GM12875 (cell line): ENCODE measurements around the gene FARSB.

Experiments
- H3K4me3 ChIP-seq: one replicate; pipeline ENCODE4 v1.5.1; 2011; ENCODE audit warnings: low read depth, low read length, control low read depth
- TF ChIP-seq, protein P1 (sequence below): IDR thresholded peaks from 2 replicates; pipeline ENCODE4 v1.5.1; 2011; ENCODE audit warnings: low read depth, mild to moderate bottlenecking, control low read depth, inconsistent platforms, low read length, moderate library complexity, borderline replicate concordance; ENCODE audit not compliant: insufficient read depth

Gene FARSB

DNA sequence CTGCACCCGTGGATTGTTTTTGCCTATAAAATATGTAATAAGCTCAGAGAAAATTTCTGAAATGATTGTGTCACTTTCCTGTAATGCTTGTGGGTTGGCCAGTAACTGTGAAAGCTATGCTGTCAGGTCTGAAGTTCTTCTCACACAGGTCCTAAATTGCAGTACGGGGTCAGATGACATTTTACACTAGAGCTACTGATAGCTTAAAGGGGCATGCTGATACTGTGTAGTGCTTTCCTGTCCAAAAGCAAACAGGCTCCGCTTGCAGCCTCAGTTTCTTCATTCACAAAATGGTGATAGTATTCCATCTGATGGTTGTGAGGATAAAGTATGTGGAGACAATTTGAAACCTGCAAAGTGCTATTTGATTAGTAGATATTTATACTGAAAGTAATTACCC lies 7.6 kb upstream of the FARSB start:
- TF ChIP-seq, protein P1, sequence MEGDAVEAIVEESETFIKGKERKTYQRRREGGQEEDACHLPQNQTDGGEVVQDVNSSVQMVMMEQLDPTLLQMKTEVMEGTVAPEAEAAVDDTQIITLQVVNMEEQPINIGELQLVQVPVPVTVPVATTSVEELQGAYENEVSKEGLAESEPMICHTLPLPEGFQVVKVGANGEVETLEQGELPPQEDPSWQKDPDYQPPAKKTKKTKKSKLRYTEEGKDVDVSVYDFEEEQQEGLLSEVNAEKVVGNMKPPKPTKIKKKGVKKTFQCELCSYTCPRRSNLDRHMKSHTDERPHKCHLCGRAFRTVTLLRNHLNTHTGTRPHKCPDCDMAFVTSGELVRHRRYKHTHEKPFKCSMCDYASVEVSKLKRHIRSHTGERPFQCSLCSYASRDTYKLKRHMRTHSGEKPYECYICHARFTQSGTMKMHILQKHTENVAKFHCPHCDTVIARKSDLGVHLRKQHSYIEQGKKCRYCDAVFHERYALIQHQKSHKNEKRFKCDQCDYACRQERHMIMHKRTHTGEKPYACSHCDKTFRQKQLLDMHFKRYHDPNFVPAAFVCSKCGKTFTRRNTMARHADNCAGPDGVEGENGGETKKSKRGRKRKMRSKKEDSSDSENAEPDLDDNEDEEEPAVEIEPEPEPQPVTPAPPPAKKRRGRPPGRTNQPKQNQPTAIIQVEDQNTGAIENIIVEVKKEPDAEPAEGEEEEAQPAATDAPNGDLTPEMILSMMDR: no peak
- no peak overlapping the region for H3K4me3 ChIP-seq

DNA sequence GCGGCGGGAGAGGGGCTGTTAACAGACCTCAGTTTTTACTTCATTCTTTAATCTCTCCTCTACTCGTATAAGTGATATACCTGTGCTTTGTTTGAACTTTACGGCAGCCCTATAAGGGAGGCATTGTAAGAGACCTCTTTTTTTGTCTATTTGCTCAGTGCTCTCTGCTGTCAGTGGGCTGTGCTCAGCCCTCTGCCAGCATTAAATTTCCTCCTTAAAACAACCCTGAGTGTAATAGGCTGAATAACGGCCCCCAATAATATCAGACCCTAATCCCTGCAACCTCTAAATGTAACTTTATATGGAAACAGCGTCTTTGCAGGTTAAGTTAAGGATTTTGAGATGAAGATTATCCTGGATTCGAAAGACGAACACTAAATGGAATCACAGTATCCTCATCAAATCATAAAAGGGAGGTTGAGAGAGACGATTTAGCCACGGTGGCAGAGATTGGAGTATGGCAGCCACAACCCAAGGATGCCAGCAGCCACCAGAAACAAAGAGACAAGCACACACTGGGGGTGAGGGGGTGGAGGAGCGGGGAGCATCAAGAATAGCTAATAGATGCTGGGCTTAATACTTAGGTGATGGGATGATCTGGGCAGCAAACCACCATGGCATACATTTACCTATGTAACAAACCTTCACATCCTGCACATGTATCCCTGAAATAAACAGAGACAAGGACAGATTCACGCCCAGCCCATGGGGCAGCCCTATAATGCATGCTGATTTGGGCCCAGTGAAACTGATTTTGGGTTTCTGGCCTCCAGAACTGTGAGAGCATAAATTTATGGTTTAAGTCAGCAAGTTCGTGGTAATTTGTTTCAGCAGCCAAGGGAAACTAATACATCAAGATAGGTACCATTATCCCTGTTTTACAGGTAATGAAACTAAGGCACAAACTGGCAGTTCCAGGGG lies 894 bp upstream of the FARSB start:
- TF ChIP-seq, protein P1: no peak

DNA sequence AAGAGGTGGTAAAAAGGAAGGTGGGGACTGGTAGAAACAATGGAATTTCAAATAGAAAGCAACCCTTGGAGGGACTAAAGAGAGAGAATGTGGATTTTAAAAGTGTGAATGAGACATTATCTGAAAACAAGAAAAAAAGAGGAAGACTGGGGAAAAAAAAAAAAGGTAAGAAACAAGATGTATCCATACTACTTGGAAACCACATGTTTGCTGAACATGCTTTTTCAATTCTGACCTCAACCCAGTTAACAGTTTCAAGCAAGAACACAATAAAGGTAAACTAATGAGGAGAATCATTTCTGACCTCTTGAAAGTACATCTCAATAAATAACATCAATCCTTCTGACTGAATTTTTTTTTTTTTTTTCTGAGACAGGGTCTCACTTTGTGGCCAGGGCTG lies 2.6 kb downstream of the FARSB start:
- TF ChIP-seq, protein P1: no peak

More for the DNA sequence above, 894 bp upstream of the FARSB start:
- H3K4me3 ChIP-seq: peak overlapping the region; percentile 76

DNA sequence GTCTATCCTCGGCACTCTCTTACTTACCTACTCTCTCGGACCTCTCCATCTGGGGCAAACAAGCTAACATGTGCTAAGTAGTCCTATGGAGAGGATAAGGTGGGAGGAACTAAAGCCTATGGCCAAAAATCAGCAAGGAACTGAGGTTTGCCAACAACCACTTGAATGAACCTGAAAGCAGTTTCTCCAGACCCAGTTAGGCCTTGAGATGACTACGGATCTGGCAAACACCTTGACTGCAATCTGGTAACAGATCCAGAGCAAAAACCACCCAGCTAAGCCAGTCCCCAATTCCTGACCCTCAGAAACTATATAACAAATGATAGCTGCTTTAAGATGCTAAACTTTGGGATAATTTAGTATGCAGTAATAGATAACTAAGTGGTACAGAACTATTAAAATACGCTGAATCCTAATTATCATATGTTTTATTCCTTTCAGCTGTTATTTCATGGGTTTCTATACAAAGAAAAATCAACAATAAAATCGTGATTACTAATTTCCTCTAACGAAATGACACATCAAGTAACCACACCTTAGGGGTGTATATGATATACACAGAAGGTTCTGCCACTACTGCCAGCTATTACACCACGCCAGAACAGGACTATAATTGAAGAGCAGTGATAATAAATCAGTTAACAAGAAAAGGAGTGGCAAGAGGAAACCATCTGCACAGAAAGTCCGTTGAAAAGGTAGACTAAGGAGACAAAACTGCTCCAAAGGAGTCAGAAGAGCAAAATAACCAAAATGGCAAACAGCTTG lies 3.2 kb downstream of the FARSB start:
- H3K4me3 ChIP-seq: no peak overlapping the region
- TF ChIP-seq, protein P1: no peak

More for the DNA sequence above, 2.6 kb downstream of the FARSB start:
- no peak overlapping the region for H3K4me3 ChIP-seq

DNA sequence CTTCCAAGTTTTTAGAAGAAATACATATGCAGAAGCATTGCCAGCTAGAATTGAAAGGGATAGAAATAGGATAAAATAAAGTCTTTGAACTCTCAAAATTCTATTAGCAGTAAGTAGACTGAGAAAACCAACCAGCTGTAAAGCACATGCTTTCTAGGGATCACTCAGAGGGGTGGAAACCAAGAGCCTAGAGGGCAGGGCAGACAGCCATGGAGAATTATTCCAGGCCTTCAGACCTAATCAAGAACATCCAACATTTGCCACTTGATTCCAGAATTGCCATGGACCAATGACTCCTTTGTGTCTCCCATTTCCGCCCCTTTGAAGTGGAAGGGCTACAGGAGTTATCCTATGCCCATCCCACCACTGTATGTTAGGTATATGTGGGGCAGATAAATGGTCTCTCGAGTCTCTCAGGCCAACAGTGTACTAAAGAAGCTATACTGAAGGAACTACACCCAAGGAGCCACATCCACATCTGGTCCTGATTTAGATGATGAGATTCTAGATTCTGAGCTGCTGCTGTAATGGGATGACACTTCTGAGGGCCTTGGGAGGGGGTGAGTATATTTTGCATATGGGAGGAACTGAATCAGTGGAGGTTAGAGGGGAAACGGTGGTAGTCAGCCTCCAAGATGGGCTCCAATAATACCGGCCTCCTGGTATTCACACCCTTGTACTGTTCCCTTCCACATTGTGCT lies 4.0 kb downstream of the FARSB start:
- TF ChIP-seq, protein P1: no peak
- no peak overlapping the region for H3K4me3 ChIP-seq

DNA sequence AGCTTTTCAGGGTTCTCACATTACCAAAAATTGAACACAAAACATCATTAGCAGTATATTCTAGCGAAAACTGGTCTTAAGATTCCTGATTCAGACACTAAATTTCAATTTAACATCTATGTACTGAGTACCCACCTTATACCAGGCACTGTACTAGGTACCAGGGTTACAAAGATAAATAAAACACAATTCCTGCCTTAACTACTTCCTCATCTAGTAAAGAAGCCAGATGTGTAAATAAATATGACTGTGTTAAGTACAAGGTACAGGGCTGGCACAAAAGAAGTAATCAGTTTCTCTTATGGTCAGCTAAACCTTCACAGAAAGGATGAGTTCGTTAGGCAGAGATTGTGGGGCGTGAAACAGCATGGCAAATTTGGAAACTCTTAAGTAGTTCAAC lies 6.1 kb downstream of the FARSB start:
- no peak overlapping the region for H3K4me3 ChIP-seq
- TF ChIP-seq, protein P1: no peak
